Measurements from ENCODE around the gene OTUD5.
"Not testable (repeated sequence)": the region's sequence is repeated elsewhere in the genome, so short reads cannot be mapped to it uniquely, and the experiment has no call there.

Gene OTUD5

GRCh38 chrX:48910926-48911411, 46.4 kb downstream of the OTUD5 start:
- no peak for DNase-seq

- DNase-seq: no peak
These were observed 47.6 kb downstream of the OTUD5 start for GRCh38 chrX:48909703-48910294.

GRCh38 chrX:48908600-48908999, 48.8 kb downstream of the OTUD5 start:
- no peak for DNase-seq

- no peak for DNase-seq
These were observed 52.2 kb downstream of the OTUD5 start for GRCh38 chrX:48905090-48905790.

- no peak for DNase-seq
These were observed 52.8 kb downstream of the OTUD5 start for GRCh38 chrX:48904626-48905025.

- DNase-seq: no peak
These were observed 53.2 kb downstream of the OTUD5 start for GRCh38 chrX:48904180-48904579.

GRCh38 chrX:48903290-48903689, 54.1 kb downstream of the OTUD5 start:
- DNase-seq: no peak

- no peak for DNase-seq
These were observed 54.6 kb downstream of the OTUD5 start for GRCh38 chrX:48902776-48903175.

- no peak for DNase-seq
These were observed 55.3 kb downstream of the OTUD5 start for GRCh38 chrX:48902135-48902534.

- no peak for DNase-seq
These were observed 56.3 kb downstream of the OTUD5 start for GRCh38 chrX:48901069-48901468.

GRCh38 chrX:48899078-48899410, 58.4 kb downstream of the OTUD5 start:
- DNase-seq: no peak

GRCh38 chrX:48897625-48898306, 59.6 kb downstream of the OTUD5 start, which contains the start of the genes PQBP1 and TIMM17B:
TSS of gene PQBP1 (plus strand) at chrX:48897930. CDS start at chrX:48898510, 580 bp downstream.
TSS of gene TIMM17B (minus strand) at chrX:48897768. CDS start at chrX:48897749, 19 bp downstream.
- peak; percentile 98 for DNase-seq

GRCh38 chrX:48897157-48897624, 60.2 kb downstream of the OTUD5 start:
- DNase-seq: peak; percentile 90

GRCh38 chrX:48896611-48897011, 60.8 kb downstream of the OTUD5 start:
- no peak for DNase-seq

GRCh38 chrX:48894891-48895290, 62.5 kb downstream of the OTUD5 start:
- no peak for DNase-seq

- DNase-seq: no peak
These were observed 63.7 kb downstream of the OTUD5 start for GRCh38 chrX:48893556-48894348.

- no peak for DNase-seq
These were observed 64.5 kb downstream of the OTUD5 start for GRCh38 chrX:48892896-48893295.

- DNase-seq: peak; percentile 86
These were observed 65.8 kb downstream of the OTUD5 start for GRCh38 chrX:48891402-48892288.

GRCh38 chrX:48890934-48891401, 66.4 kb downstream of the OTUD5 start:
- peak; percentile 62 for DNase-seq

- DNase-seq: peak; percentile 54
These were observed 67.0 kb downstream of the OTUD5 start for GRCh38 chrX:48890296-48890925.

GRCh38 chrX:48886586-48886985, 70.8 kb downstream of the OTUD5 start:
- DNase-seq: not testable (repeated sequence)
